AG08395 (cell line): ENCODE measurements around the gene CTDSPL.
"Not testable (repeated sequence)": the region's sequence is repeated elsewhere in the genome, so short reads cannot be mapped to it uniquely, and the experiment has no call there.

Source experiments
- DNase-seq: peaks from one replicate; pipeline ENCODE4 v3.0.0; 2012; ENCODE audit warnings: mixed read lengths, low spot score

The CTDSPL gene, protein sequence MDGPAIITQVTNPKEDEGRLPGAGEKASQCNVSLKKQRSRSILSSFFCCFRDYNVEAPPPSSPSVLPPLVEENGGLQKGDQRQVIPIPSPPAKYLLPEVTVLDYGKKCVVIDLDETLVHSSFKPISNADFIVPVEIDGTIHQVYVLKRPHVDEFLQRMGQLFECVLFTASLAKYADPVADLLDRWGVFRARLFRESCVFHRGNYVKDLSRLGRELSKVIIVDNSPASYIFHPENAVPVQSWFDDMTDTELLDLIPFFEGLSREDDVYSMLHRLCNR

DNA sequence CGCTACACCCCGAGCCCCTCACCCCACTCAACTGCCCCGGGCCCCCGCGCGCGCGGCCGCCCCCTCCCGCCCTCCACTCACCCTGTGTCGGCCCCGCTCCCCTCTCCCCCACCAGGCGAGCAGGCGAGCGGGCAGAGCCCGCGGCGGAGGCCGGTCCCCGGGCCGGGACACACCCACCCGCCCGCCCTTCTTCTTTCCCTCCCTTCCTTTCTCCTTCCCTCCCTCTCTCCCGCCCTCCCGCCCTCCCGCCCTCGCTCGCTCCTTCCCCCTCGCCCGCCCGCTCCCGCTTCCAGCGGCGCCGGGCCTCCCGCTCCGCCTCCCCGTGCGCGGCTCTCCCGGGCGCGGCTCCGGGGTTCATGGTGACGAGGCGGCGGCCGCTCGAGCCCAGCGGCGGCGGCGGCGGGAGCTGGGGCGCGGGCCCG, at the start of gene CTDSPL:
Gene CTDSPL, plus strand, starts transcription at position 261 of the 422 bp plus-strand sequence. CDS start 320 bp downstream, outside the sequence.
- DNase-seq = peak; percentile 73

DNA sequence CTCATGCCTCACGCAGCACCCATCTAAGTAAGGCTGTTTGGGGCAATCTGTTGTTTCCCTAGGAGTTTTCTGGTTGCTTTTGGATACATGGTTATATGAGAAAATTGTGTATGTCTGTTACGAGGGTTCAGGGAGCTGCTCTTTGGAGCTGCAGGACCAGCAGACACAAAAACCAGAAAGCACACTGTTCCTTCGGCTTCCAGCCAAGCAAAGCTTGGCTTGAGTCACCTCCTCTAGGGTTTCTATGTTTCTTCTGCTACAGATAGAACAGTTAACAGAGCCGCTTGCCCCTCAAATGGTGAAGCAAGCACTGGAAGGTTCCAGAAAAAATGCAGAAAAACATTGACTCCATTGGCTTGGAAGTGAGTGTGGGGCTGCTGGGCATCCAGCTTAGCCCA, 49.2 kb upstream of the CTDSPL start:
- DNase-seq = no peak

DNA sequence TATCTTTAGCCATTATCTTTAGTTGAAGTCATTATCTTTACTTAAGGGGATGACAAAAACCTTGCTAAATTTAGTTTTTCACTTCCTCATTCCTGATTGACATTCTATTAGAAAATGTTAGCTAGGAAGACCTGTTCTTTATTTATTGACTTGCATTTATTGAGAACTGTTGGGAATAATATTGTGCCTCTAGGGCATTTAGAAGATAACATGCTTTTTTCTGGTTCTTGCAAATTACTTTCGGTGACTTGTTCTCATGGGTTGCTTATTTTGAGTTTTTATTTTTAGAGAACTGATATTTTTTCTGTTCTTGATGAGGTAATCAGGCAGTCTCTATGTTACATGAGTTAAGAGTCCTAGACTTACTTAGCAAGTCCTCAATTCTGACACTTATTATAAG, 48.3 kb upstream of the CTDSPL start:
- no peak for DNase-seq

DNA sequence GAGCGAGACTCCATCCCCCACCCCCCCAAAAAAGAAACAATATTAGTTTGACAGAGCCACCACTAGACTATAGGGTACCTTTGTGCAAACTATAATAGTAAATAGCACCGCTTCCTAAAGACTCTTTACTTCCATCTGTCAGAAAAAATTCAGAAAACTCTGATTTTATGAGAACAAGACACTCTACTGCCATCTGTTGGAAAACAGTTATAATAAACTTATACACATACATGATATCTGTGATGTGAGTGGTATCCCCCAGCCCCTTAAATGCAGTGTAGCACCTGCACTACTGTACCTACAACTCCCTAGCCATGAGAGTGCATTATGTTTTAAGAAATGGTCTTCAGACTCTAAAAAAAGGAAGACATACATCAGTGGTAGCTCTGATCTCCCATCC, 47.1 kb upstream of the CTDSPL start:
- peak; percentile 38 for DNase-seq

DNA sequence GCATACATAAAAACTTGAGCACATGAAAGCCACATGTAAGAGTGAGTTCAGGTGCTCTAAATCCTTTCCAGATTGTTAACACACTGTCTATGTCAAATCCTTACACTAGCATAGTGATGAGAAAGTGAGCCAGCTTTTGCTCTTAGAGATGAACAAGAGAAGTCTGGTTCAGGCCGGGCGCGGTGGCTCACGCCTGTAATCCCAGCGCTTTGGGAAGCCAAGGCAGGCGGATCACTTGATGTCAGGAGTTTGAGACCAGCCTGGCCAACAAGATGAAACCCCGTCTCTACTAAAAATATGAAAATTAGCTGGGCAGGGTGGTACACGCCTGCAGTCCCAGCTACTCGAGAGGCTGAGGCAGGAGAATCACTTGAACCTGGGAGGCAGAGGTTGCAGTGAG, 46.5 kb upstream of the CTDSPL start:
- DNase-seq = not testable (repeated sequence)

DNA sequence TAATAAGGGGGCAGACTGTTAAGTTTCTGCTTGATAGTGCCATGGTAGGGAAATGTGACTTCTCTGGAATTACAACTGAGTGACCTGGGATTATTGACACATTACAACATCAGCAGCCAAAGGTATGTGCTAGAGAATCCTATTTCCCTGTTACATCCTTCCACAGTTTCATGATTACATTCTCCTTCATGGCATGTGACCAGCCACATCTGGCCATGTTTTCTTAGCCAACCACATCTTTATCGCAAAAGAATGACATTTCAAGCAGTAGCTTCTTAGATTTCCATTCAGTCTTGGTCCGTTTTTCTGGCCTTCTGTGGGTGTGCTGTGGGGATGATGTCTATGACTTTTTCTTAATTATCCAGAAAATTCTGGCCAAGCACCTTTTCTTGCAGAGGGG, 45.4 kb upstream of the CTDSPL start:
- DNase-seq = peak; percentile 27

DNA sequence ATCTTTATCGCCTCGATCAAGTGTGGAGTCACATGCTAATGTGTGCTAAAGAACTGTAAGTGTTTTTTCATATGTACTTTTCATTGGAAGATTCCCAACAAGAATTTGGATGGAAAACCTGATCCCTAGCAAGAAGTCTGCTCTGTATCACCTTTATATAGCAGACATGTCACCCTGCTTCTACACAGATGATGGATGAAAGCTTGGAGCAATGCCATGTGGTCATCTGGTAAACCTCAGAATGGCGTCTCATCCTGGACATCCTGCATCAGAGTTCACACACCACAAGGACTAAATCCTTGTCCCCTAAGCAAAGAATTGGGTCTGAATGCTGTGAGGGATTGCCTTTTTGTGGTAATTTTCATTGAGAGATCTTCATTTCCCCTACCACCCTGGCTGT, 42.1 kb upstream of the CTDSPL start:
- no peak for DNase-seq

DNA sequence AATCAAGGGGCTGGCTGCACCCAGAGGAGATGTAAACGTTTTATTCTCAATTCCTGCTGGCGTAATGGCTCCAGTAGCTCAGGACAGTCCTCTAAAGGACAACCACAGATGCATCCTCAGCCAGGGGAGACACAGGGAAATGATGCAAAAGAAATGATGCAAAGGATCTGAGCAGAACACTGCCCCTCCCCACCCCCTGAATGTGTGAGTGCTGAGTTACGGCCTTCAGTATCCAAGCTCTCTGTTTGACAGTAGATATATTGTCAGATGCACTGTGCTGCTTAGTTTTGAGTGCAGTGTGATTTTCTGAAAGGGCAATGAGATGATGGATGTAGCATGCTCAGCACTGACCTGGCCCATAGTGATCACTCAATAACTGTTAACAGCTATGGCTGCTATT, 41.4 kb upstream of the CTDSPL start:
- DNase-seq = no peak

DNA sequence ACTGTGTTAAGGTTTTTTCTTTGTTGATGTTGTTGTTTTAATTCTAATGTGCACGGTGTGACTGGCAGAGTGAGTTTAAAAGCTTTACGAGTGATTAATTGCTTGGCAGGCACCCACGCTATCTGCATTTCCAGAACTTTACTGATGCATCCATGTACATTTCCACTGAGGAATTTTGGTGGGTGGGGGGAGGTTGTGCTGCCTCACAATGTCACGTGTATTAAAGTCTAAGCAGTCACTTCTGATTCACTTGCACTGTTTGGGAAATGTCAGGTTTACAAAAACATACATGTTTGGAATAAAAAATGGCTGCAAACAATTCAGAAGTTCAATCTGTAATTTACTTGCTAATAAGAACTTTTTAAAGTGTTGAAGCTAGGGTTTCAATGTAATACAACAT, 38.5 kb upstream of the CTDSPL start:
- no peak for DNase-seq

DNA sequence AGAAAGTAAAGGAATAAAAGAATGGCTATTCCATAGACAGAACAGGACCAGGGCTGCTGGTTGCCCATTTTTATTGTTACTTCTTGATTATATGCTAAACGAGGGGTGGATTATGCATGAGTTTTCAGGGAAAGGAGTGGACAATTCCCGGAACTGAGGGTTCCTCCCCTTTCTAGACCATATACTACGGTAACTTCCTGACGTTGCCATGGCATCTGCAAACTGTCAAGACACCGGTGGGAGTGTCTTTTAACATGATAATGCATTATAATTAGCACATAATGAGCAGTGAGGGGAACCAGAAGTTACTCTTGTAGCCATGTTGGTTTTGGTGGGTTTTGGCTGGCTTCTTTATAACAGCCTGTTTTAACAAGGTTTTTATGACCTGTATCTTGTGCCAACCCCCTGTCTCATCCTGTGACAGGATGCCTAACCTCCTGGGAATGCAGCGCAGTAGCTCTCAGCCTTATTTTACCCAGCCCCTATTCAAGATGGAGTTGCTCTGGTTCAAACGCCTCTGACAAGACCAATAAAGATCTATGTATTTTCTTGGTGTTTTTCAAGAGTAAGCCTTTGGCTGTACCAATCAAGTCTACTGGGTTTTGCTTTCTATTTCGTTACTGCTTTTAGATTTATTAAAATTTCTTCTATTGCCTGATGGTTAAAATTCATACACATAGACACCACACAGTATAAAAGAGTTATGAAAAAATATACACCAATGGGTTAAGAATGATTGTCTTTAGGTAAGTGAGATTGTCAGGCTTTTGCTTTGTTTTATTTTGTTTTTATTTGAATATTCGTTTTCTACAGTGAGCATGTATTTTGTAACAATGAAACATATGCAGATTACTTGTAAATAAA, 37.4 kb upstream of the CTDSPL start:
- no peak for DNase-seq

DNA sequence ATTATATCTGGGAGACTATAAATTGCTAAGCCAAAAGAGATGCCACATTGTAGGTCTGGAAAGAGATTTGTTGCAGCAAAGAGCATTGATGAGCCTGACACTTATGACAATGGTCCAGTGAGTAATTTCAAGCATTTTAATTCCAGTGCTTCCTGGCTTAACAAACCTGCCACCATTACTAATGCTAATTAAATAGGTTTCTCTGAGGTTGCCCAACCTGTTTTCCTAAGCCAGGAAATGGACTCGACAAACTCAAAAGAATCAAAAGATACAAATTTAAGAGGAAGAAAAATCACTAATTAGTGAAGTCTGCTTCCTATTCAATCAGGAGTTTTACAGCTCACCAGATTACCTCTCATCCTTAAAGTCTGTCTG, 36.7 kb upstream of the CTDSPL start:
- DNase-seq = no peak

DNA sequence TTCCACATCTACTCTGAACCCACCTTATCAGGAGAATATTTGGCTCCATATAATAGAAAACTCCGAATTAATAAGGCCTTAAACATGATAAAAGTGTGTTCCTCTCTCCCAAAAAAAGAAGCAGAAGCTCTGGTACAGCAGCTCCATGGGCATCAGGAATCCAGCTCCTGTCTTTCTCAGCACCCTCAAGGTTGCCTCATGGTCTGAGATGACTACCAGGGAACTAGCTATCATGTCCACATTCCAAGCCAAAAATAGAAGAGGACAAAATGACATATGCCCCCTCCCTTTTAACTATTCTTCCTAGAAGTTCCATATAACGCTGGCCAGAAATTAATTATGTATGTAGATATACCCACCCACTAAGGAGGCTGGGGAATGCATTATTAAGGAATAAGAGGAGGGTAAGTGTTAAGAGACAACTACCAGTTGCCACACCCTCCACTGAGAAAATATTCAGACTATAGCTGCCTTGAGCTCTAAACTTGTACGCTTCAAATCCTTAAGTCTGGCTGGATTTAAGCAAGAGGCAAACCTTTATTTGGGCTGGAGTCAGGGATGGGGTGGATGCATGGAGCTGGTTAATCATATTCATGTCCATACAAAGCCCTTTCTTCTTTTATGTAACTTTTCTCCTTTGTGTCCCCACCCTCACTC, 35.8 kb upstream of the CTDSPL start:
- no peak for DNase-seq

DNA sequence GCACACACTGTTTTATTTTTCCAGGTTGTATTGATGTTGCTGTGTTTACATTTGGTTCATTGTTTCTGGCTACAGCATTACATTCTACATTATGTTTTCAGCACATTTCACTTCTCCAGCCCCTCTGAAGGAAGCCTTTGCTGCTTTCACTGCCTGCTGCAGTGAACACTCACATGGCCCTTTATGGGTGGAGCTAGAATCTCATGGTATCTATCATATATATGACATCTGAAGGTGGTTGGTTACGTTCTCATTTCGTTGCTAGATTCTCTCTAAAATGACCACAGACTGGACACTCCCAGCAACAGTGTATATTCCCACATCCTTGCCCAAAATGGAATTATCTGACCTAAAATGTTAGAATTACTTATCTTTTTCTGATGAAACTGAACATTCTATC, 35.2 kb upstream of the CTDSPL start:
- no peak for DNase-seq

DNA sequence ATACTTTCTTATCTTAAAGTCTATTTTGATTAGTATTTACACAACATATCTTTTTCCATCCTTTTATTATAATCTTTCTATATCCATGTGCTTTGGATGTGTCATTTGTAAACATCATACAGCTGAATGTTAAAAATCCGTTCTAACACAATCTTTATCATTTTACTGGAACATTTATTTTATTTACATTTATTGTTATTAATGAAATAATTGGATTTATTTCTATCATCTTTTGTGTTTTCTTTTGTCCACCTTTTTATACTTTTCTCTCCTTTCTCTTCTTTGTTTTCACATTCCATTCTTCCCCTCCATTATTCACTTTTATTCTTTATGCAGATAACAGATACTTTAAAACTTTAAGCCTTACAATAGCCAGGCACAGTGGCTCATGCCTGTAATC, 34.7 kb upstream of the CTDSPL start:
- no peak for DNase-seq

DNA sequence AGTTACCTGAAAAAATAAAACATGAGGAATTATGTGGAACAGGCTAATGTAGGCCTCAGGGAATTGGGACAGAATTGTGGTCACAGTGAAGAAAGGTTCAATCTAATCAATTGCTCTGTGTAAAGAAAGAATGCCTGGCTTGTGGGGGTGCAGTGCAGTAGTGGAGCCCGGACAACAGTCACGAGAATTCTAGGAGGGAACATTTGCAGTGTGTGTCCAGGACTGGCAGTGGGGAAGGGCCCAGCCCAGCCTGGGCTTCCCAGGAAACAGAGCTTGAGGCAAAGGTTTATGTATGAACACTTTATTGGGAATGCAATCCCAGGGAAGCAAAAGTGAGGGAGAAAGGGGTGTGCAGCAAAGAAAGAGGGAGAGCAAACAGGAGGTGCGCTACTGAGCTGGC, 29.2 kb upstream of the CTDSPL start:
- no peak for DNase-seq

DNA sequence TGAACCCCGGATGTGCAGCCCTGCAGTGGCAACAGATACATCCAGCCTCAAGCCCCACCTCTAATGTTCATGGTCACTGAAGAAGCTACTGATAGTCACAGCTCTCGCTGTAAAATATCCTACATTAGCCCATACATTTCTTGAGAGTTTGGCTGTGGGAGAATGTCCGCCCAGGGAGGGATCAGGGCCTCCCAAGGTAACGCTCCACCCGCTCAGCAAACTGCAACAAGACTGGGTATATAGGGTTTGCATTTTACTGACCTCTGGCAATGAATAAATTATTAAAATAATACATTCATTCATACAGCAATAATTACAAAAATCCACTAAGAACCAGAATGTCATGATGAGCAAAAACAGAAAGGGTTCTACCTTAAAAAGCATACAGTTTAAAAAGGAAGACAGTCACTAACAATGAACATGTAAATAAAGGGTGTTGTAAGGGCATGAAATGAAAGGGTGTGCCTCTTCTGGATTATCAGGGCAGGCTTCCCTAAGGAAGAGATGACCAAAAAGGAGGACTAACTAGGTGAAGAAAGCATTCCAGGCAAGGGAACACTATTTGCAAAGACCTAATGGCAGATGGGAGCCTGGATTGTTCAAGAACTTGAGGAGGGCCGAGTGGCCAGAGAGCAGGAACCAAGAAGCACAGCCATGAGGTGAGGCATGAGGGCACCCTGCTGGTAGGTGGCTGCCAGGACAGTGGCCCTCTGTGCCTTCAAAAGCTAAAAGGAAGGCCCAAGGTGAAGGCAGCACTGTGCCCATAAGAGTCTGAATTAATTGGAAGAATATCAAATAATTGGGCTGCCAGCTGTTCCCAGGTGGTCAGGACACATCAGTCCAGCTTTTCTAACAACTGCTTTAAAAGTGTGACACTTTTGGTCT, 28.1 kb upstream of the CTDSPL start:
- no peak for DNase-seq

DNA sequence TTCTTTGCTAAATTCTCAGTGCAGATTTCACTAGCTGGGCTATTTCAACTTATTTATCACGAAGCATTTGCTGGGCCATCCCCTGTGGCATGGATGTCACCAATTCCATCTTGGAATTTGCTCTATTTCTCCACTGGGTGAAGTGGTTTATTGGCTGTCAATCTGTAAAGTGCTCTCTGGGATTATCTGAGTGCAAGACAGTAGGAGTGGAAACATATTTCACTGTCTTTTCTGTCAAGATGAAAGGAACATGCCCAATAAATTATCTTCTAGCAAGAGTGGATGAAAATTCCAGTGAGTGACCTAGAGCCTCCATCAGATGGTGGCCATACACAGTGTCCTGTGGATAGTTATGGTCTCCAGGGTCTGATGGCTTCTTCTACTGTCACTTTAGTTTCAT, 25.1 kb upstream of the CTDSPL start:
- no peak for DNase-seq

DNA sequence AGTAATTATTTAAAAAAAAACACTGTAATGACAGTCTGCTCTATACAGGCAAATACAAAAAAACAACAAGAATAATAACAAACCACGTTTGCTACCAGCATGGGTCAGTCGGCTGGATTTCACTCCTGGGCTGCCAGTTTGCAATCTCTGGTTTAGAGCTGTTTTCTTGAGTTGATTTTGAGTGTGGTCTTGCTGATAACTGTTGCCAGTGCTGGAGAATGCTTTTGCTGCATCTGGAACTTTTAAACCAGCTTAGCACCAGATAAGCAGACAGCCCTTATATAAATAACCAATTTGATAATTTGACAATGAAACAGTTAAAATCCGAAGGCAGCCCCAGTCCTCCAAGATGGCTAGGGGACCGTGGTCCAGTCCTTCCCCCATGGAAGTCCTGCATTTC, 14.0 kb upstream of the CTDSPL start:
- no peak for DNase-seq

DNA sequence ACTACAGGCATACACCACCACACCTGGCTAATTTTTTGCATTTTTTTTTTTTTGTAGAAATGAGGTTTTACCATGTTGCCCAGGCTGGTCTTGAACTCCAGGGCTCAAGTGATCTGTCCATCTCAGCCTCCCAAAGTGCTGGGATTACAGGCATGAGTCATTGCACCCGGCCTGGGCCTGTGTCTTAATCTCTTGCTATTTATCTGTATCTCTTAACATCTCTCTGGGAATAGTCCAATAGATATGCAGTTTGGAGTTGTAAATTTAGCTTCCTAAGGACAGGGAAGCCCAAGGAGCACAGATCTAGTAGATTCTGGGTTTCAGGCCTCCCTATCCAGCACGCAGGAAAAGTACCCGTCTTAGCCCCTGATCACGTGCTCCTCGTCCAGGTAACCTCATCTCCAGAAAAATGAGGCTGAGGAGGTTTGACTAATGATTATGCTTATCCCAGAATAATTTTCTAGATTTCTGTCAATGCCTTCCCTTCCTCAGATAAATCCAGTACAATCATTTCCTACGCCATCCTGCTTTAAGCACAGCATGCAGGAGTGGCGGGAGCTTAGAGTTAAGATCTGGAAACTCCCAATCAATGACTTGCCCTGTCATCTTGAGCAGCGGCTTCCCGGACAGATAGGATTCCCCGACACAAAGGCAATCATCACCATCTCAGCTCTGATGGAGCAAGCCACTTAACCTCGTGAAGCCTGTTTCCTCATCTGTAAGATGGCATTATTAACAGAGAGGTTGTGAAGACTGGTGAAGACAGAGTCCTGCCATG, 12.3 kb upstream of the CTDSPL start:
- no peak for DNase-seq

DNA sequence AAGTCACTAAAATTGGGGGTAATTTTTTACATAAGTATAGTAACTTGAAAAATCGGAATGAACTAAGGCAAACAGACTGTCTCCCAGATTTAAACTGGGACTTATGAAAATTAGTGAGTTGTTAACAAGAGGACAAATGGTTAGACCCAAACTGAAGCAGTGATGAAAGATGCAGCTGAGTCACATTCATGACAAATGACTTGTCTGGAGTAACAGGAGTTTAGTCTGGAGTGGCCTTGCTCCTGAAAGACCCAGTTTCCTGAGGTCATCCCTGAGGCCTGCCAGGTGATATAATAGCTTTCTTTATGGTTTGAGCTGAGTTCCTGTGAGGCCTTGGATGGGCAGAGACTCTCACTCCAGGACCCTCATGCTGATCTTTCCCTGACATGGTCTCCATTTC, 9.6 kb upstream of the CTDSPL start:
- DNase-seq = peak; percentile 43

DNA sequence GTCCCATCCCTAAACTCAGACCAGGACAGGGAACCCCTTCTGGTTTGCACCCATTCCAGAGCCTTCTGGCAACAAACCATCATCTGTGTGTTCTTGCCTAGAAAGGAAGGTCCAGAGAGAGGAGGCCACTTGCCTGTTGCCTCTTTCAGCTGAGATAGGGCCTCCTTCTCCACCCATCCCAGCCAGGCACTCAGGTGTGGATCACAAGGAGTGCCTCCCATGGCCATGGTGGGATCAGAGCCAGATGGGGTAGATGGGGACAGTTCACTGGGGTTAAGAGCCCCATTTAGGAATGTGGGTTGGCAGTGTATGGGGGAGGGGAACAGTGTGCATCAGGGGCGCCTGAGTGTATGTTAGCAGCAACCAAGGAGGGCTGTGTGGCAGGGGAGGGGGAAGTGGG, 8.9 kb upstream of the CTDSPL start:
- DNase-seq = no peak
